ENCODE results near the gene PIAS3.

Gene PIAS3

DNA sequence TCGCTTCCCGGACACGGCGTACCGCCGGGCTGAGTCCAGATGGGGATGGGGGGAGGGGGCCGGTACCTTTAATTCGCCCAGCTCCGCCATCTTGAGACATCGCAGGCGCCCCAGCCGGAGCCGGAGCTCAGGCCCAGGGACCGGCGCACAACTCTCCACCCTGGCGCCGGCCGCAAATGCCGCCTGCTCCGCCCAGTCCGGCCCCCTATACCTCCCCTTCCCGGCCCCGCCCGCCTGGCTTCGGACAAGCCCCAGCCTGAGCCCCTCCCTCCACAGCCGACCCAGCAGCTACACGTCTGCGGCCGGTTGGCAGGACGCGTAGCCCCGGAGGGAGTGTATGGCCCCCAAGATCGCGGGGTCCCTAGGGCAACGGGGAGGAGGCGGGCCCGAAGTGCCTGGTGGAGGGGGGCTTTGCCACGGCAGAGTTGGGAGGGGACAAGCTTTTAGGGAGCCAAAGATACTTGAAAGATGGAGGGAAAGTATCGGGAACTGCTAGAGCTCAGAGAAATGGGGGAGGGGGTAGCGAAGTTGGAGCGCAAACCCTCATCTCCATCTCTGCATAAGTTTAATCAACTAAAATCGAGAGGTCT lies at the start of gene PIAS3:
Gene PIAS3, minus strand, starts transcription at position 181 of the 590 bp plus-strand sequence. Its CDS starts 91 bp downstream, at position 90.
- peak; percentile 83 for DNase-seq

DNA sequence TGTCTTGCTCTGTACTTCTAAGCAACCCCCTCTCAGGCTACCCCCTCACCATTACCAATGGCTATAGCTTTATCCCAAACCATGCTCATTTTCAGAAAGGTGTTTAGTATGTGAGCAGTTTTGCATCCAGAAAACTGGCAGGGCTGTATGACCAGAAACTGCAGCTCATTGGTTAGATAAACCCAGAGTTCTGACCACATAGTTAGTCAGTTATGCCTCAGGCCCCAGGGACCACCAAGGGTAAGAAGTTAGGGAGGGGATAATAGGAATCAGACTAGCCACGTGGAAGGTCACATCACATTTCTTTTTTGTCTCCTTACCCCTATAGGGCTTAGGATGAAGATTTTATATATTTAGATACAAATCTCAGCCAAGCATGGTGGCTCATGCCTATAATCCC lies 49.8 kb upstream of the PIAS3 start:
- no peak for DNase-seq

- no peak for DNase-seq
Observed at GRCh38 chr1:145906954-145907753, 48.3 kb upstream of the PIAS3 start.

DNA sequence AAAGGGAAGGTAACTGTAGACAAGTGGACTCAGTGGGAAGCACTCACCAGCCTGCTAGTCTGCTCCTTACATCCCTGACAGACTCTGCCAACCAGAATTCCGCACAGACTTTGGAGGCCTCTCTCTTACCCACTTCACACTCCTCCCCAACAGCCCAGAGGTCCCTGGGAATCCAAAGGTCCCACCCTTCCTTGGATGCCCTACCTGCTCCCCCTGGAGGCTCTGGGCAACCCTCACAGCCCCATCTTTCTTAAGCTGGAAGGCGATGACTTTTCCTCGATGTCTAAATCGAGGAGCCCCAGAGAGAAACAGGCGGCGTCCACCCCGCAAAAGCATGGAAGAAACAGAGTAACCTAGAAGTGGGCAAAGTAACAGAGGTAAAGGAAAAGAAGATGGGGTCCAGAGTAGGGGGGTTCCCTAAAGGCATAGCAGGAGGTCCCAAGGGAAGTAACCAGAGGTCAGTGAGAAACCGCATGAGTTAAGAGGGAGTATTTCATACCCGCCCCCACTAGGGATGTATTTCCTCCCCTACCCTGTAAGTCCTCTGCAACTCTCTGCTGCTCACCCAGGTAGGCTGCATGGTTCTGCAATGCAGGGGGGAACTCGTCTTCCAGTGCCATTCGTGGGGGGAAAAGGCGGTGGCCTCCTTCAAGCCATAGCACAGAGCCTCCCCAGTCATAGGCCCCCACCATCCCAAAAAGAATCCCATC lies 42.6 kb upstream of the PIAS3 start:
- no peak for DNase-seq

DNA sequence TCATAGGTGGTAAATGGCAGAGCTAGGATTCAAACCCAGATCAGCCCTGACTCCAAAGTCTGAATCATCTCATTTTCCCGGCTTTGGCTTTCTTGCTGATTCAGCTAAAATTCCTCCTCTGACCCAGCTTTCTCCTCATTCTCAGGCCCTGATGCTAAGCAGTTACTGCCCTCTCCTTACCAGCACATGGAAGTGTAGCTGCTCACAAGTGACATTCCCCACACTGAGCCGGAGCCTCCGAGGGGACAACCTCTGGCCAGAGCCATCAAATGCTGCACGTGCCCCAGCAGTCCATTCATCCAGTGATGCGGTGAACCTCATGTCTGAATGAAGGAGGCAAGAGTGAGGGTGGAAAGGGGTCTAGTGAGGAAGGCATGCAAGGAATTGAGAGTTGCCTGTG lies 39.9 kb upstream of the PIAS3 start:
- DNase-seq = no peak

DNA sequence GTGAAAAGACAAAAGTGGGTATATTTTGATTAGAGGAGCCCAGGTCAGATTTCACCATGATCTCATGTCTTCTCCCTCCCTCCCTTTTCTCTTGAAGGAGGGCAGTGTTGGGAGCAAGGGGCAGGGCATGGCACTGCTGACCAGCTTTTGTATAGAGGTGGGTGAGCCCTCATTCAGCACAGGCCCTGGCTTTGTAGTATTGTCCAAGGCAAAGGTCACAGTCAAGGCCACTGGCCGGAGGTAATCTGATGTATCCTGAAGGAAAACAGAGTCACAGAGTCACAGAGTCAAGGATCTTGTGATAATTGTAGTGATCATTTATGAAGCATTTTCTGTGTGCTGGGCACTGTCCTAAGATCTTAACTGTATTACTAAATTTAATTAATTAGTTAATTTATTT lies 39.1 kb upstream of the PIAS3 start:
- DNase-seq = no peak

DNA sequence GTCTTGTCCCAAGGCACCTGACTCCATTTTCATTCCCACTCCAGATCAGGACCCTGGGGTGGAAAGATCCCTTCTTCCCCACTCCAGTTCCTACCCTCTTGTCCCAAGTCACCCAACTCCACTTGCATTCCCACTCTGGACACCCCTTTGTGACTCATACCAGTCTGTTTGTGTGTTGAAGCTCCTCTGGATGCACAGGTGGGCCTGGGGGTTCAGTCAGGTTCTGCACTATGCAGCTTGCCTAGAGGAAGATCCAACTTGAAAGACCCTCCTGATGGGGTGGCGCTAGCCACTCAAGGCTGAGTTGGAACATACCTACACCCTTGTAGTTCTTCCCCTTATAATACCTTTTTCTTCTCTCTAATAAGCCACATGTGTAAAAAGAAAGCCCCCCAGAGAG lies 36.6 kb upstream of the PIAS3 start:
- no peak for DNase-seq

DNA sequence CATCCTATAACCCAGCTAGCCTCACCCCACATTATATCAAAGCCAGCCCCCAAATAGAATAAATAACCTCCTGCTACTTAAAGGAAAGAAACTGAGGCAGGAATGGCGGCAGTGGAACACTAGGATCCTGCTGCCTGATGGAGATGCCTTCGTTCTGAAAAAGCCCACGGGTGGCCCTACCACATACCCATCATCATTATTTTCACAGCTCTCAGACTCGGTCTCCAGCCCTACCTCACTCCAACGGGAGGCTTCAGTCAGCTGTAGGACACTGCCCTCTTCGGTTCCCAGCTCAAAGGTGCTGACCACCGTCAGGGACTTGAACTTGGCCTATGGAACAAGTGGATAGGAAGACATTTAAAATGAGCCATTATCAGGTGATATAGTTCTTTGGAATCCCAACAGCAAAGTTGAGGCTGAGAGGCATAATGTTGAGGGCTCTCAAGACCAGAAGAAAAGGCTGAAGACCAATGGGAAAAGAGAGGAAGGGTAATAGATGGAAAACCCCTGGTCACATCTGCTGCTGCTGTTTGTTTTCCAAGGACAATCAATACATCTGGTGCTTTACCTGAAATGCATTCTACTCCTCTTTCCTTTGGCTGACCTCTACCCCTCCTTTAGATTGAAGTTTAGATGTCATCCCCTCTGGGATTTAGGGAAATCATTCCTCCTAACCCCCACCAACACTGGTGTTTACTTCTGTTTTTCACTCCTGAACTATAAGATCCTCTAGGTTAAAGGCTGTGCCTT lies 34.6 kb upstream of the PIAS3 start:
- no peak for DNase-seq

- DNase-seq = no peak
Observed at GRCh38 chr1:145892486-145893087, 33.7 kb upstream of the PIAS3 start.

DNA sequence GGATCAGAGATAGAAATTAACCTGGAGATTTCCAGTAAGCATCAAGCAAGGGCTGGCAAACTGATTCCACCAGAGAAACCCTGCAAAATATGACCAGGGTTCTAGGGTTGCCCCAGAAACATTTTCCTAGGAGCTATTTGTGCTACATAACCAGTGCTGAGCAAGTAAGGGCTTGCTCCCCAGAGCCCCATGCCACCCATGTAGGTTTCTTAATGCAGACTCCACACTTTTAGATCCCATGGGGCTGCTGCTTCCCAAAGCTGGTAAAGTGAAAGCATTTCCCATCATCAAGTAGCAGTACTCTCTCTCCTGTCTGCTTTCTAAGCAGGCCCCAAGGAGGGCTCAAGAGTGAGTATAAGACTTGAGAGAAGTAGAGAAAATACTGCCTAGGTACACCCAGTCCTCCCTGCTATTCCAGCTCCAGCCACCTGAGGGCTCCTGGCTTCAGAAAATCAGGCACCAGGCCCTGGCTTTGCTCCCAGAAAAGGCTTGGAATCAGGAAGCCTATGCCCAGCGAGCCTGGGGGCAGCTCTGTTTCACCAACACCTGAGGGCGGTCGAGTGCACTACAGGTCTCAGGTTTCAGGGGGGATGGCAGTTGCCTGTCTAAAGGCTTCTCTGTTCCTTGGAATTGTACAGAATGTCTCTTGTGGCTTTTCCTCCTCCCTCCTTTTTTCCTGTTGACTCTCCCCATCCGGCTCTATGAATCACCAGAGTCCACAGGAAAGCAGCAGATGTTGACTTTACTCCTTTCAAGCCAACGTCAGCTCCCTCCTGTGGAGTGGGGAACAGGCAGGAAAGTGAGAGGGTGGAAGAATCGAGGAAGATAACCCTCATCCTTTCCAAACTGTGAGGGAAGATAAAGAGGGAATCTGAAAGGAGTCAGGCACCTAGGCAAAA lies 33.0 kb upstream of the PIAS3 start:
- peak; percentile 56 for DNase-seq

- no peak for DNase-seq
Observed at GRCh38 chr1:145891143-145891542, 32.3 kb upstream of the PIAS3 start.

DNA sequence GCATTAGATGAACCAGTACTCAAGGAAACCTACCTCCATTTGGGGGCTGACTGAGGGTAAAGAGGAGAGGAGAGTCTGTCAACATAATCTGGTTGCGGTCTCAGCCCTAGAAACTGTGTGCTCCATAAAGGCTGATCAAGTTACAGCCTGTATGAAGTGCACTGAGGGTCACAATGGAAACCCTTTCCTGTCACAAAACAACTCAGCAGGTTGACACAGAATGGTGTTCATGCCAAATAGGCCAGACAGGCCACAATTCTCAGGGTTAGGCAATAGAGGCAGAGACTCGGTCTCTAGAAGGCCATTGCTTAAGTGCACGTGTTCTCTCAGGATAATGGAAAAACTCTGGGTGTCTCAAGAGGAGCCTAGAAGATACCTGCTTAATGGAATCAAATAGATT lies 30.8 kb upstream of the PIAS3 start:
- no peak for DNase-seq

- no peak for DNase-seq
Observed at GRCh38 chr1:145887631-145888030, 28.8 kb upstream of the PIAS3 start.

DNA sequence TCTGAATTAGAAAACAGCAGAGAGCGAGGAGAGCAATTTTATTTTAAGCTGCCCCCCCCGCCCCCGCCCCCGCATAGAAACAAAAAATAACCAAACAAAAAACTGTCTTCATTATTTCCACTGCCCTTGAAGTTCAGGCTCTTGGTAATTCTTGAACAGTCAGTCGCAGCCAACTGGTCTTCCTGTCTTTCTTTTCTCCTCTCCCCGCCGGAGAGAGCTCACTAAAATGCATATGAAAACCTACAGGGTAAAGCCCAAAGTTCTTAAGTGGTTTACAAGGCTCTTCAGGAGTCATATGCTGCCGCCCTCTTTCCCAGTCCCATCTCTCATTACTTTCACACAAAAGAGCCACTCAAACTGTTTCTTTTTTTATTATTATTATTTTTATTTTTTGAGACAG lies 27.9 kb upstream of the PIAS3 start:
- DNase-seq = no peak

DNA sequence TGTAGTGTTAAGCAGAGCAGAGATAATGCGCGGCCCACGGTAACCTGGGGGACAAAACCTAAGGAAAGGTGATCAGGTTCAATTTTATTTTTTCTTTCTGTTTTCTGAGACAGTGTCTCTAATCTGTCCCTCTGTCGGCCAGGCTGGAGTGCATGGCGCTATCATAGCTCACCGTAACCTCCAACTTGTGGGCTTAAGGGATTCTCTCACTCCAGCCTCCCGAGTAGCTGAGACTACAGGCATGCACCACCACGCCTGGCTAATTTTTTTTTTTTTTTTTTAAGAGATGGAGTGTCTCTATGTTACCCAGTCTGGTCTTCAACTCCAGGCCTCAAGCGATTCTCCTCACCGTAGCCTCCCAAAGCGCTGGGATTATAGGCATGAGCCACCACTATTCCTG lies 27.5 kb upstream of the PIAS3 start:
- DNase-seq = no peak

DNA sequence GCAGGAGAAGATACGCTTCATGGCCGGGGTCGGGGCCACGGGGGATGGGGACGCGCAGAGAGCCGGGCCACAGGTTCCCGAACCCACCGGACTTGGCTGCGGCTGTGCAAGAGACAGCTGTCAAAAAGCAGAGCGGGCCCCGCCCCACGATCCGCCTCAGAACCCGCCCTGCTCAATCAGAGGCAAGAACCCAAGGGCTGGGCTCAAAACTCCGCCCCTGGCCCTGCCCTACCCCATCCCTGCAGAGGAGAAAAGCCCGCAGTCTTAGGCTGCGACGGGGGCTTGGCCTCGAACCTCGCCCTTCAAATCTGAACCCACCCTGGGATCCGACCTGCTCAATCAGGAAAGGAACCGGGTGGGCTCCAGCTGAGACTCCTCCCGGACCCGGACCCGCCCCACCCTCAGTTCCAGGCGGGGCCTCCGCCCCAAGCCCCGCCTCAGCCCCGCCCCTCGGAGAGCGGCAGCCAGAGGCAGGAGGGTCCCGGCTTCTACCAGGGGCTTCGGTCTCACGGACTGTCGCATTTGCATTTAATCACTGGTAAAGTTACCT lies 26.9 kb upstream of the PIAS3 start, which contains the start of gene ANKRD35:
Gene ANKRD35, minus strand, starts transcription at position 129 of the 550 bp plus-strand sequence. Its CDS starts 108 bp downstream, at position 21.
- peak; percentile 94 for DNase-seq

DNA sequence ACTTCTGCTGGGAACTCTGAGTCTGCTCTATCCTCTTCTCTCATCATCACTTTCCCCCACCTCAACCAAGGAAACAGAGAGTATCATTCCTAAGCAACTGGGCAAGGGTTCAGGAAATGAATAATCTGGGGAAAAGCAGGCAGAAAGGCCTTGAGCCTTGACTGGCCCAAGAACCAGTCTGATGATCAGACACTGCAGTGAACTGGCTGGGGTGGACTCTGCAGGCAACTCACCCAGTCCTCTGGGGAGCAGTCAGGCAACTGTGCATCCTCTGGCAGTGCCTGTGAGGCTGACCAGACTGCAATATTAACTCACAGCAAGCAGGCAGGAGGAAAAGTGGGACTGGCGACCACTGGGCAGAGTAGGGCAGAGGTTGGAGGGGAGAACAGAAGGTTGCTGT lies 25.8 kb upstream of the PIAS3 start:
- no peak for DNase-seq

GRCh38 chr1:145879775-145880174 lies 20.9 kb upstream of the PIAS3 start:
- DNase-seq = no peak

DNA sequence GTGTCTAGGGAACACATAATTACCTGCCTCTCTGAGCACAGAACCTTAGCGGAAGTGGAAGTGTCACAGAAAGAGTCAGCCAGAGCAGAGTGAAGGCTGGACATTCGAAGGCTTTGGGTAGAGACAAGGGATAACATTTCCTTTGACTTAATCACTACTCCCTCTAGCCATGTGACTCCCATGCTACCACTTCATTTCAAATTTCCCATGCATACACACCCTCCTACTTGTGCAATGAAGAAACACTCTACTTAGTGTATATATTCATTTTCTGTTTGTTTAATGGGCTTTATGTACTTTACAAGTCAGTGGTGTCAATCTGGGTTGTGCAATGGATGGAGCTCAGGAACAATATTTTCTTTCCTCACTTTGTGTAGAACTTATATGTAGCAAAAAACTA lies 19.8 kb upstream of the PIAS3 start:
- DNase-seq = no peak

- DNase-seq = no peak
Observed at GRCh38 chr1:145877923-145878486, 19.1 kb upstream of the PIAS3 start.

- DNase-seq = no peak
Observed at GRCh38 chr1:145874646-145875045, 15.8 kb upstream of the PIAS3 start.

Data from activated naive CD4-positive, alpha-beta T cell treated with anti-CD3 and anti-CD28 coated beads, Interleukin-2, amount 50 U/mL, for 16 hours (primary cell).